Stimulated activated CD8-positive, alpha-beta memory T cell treated with anti-CD3 and anti-CD28 coated beads, Interleukin-15, amount 100 ng/mL, for 24 hours (primary cell): ENCODE data around the gene GARIN3.
"Not testable (repeated sequence)": the region's sequence is repeated elsewhere in the genome, so short reads cannot be mapped to it uniquely, and the experiment has no call there.

Experiments
- DNase-seq: peaks from one replicate; pipeline ENCODE4 v3.0.0-alpha.2; 2020; ENCODE audit warnings: low read depth

Gene GARIN3

DNA sequence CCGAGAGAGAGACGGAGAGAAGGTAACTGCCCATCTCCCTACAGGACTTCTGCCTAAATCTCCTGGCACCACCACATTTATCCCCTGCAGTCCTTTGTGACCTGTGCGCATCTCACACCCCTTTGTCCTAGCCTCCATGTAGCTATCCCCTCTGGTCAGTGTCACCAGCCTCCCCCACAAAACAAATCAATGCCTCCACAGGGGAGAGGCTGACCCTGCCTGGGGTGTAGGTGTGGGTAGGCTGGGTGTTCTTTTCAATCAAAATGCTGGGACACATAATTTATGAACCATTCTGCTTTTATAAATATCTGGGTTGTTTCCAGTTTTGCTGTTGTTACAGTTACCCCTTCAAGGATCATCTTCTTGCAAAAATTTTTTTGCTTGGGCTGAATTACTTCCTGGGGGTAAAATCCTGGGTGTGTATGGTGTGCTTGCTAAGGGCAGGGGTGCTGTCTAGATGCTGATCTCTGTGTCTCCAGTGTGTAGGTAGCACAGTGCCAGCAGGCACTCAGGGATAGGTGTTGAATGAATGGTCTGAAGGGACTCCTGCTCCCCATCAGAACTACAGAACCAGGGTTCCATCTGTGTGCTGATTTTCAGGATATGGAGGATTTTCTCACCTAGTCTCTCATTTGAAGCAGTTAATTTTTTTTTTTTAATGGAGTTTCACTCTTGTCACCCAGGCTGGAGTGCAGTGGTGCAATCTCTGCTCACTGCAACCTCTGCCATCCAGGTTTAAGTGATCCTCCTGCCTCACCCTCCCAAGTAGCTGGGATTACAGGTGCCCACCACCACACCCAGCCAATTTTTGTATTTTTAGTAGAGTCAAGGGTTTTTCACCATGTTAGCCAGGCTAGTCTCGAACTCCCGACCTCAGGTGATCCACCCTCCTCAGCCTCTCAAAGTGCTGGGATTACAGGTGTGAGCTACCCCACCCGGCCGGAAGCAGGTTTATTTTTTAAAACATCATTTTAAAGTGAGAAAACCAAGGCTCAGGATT lies at the start of gene GARIN3:
GARIN3 (minus strand) TSS at position 51 of the 1,000 bp plus-strand sequence. CDS start 96 bp downstream, outside the sequence.
- DNase-seq = no peak

DNA sequence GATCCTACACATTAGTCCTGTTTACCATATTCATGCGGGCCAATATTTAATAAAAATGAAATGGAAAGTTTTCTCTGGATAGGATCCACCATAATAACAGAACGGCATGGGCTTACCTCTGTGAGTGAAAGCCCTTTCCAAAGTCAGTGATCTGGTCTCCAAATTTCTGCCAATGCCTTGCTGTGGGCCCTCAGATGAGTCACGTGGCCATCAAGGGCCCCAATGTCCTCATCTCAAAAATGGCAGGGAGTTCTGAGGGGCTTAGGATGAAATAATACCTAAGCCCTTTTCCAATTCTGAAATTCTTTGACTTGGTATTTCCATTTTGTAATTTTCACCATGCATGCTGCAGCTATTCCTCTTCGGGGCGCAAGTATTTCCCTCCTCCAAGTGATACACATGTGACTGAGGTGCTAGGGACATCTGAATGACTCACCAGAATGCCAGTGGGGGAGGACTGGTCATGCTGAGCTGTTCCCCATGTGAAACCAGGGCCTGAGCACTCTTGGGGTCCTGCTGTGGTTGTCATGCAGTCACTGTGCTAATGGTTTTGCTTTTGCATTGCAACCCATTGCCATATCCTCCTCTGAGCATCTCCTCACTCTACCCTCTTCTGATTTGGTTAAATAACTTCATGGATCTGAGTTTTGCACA lies 49.6 kb upstream of the GARIN3 start:
- no peak for DNase-seq

DNA sequence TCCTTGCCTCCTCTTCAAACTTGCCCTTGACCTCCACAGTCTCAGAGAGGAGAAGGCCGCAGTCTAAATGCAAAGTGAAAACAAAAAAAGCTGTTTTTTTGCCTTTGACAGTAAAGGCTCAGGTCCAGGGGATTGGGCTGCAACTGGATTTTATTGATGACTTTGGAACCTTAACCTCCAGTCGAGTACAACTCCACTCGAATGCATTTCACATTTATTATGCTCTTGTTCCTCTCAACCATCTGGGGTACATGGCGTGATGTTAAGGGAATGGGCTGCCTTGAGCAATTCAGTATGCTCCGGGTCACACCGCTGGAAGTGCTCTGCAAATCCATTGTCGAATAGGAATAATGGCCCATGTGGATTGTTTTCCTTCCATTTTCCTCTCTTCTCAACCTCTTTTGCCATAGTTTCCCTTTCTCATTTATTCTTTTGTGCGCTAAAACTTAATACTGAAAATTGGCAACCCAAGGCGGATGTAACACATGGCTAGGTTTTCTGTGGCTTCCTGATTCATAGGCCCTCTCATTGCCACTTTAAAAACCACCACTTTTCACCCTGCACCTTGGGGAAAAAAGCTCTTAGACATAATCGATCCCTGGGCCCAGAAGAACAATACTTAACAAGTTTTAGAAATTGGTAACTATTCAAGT lies 48.9 kb upstream of the GARIN3 start:
- no peak for DNase-seq

DNA sequence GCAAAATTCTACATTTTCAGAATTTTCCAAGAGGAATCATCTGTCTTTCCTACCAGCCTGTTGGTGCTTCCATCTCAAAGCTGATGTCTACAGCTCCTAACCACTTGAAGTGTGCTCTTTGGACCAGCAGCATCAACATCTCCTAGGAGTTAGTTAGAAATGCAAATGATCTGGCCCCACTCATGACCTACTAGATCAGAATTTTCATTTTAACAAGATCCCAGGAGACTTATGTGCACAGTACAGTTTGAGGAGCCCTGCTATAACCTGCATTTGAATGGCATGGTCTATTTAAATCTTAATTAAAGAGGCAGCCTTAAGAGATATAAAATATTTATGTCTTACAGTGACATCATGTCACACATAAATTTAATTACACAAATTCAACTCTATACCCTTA lies 48.4 kb upstream of the GARIN3 start:
- DNase-seq = no peak

DNA sequence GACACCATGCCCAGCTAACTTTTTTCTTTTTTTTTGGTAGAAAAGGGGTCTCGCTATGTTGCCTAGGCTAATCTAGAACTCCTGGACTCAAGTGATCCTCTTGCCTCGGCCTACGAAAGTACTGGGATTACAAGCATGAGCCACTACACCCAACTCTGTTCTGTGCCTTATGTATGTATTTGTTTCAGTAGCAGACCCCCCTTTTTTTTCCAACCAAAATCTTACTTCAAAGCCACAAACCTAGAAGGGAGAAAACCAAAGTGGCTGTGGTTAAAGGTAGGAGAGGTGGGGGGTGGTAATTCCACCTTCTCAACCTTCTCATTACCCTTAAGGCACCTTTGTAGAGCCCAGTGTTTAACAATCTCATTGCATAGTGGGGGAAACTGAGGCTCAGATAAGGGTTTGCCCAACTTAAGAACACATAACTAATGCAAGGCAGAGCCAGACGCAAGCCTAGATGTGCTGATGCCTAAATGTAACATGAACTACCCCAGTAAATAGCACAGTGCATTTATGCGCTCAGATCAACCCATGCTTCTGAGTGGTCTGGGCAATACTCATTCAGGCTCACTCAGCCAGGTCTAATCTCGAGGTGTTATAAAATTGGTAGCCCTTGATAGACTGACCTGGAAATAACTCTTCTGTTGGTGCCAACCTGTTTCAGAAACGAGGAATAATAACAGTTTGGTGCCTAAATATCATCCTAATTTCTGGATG lies 47.6 kb upstream of the GARIN3 start:
- no peak for DNase-seq

DNA sequence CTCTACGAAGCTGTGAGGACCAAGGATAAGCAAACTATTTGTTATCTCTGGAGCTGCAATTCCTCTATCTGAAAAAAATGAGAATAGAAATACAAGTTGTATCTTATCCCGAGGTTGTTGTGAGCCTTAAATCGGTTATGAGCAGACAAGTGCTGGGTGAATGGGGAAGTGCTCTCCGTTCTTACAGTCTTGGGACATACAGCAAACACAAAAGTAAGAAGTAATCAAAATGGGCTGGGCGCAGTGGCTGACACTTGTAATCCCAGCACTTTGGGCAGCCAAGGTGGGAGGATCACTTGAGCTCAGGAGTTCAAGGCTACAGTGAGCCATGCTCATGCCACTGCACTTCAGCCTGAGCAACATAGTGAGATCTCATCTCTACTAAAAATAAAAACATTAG lies 46.2 kb upstream of the GARIN3 start:
- no peak for DNase-seq

DNA sequence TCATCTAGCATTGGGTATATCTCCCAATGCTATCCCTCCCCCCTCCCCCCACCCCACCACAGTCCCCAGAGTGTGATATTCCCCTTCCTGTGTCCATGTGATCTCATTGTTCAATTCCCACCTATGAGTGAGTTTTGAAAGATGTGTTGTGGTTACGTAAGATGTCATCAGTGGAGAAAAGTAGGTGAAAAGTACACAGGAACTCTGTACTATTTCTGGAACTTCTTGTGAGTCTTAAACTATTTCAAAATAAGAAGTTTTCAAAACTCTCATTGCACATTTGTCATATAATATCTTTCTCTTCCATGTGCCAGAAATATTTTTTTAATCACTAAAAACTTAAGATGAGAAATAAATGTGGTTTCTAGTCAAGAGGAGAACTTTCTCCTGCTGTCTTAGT lies 44.6 kb upstream of the GARIN3 start:
- DNase-seq = not testable (repeated sequence)

DNA sequence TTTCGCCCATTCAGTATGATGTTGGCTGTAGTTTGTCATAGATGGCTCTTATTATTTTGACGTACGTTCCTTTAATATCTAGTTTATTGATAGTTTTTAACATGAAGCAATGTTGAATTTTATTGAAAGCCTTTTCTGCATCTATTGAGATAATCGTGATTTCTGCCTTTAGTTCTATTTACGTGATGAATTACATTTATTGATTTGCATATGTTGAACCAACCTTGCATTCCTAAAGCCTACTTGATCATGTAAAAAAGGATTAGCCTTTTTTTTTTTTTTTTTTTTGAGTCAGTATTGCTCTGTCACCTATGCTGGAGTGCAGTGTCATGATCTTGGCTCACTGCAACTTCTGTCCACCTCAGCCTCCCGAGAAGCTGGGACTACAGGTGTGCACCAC lies 39.6 kb upstream of the GARIN3 start:
- no peak for DNase-seq

DNA sequence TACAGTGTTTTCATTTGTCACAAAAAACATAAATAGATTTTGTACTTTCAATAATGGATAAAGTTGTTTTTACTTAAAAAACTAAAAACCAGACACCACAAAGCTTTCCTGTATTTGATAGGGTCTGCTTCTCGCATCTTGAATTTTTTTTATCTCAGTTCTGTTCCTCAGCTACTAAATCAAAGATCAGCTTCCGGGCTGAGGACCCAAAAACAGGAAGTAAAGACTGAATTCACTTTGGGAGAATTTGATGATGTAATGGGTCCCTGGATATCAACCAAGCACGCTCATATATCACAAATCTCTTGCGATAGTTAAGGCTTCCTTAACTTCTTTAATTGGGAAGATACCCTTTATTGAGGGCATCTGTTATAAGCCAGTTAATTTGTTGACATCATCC lies 38.7 kb upstream of the GARIN3 start:
- DNase-seq = no peak

DNA sequence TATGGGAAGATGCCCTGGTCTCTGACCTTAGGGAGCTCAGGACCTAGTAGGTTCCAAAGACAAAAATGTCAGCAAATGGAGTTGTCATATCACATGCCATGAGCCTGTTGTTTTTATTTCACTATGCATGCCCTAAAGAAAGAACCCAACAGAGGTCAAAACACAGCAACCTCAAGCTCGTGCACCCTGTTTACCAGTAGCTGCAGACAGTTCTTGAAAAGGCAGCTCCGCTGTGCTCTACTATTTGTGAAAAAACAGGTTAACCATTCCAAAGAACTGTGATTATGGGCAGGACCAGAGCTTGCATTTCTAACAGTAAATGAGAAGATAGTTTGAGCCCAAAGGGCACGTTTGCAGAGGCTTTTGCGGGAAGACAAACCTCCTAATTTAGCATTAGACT lies 37.4 kb upstream of the GARIN3 start:
- DNase-seq = no peak

DNA sequence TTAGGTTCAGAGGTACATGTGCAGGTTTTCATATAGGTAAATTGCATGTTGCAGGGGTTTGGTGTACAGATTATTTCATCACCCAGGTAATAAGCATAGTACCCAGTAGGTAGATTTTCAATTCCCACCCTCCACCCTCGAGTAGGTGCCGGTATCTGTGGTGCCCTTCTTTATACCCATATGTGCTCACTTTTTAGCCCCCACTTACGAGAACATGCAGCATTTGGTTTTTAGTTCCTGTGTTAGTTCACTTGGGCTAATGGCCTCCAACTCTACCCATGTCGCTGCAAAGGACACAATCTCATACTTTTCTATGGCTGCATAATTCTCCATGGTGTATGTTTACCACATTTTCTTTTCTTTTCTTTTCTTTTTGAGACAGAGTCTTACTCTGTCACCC lies 35.8 kb upstream of the GARIN3 start:
- no peak for DNase-seq

DNA sequence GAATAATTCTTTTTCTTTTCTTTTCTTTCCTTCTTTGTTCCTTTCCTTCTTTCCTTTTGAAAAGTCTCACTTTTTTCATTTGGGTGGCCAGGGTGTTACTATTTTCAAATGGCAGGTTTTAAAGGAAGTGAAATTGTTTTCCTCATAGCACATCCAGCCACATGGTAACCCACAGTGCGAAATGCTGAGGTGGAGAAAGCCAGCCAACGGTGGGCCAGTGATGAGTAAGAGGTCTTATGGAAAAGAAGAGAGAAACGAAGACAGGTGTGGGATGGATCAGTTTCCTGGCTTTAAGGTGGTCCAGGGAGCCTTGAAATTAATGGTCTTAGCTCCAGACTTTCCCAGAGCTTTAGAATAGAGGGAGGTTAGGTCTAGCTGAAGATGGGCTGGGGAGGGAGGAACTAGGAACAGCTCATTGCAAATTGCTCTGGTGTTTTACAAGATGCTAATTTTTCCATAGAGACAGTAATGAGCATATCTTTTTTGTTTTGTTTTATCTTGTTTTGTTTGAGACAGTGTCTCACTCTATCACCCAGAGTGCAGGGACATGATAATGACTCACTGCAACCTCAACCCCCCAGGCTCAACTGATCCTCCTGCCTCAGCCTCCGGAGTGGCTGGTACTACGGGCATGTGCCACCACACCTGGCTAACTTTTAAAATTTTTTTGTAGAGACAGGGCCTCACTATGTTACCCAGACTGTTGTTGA lies 32.4 kb upstream of the GARIN3 start:
- DNase-seq = no peak

DNA sequence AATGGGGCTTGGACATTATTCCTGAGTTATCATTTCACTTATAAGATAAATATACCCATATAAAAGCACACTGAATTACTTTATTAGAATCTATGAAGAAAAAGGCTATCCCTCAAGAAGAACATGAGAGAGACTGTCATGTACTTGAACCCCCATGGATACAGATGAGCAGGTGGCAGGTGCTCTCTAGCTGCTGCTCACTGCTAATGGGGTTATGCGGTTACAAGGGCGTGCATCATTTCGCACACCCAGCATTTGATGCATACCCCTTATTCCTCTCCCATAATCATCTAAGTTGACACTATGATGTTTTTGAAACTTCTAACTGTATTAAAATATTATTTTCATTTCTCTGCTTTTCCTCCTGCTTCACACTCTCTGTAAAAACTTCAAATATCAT lies 31.0 kb upstream of the GARIN3 start:
- DNase-seq = no peak

DNA sequence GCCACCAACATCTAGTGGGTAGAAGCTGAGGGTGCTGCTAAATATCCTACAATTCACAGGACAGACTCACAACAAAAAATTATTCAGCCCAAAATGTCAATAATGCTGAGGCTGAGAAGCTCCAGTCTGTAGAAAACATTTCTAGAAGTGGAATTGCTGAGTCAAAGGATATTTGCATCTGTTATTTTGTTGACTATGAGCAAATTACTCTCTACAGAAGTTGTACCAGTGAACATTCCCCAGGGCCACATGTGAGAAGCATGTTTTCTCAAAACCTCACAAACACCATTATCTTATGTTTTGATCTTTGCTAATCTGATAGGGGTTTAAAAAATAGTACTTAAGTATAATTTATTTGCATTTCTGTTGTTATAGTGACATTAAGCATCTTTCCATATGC lies 30.0 kb upstream of the GARIN3 start:
- no peak for DNase-seq

DNA sequence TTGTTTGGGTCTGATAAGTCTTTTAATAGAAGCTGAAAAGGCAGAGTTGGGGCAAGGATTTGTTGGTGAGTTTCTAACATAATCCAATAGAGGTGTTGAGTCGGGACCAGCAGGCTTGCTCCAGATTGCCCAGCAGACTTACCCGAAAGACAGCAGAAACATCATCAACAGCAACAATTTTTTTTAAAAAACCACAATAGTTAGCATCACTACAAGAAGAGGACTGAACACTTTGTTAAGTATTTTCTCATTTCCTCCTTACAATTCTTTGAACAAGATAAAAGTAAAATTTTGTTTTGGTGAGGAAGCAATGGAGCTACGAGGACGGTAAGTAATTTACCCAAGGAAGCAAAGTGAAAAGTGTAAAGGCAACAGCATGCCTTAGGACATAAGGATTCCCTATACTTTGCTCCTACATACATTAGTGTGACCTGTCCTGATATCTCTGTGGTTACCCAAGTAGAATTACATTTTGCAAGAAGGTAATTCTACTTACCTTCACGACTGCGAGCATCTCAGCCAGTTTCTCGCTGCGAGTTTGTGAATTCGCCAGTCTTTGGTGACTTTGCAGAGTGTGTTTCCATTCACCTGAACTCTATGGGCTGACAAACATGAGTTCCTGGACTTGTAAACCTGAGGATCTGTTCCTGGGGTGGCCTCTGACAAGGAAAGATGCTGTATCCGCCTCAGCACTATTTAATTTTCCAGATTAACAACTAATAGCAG lies 27.8 kb upstream of the GARIN3 start:
- DNase-seq = no peak

DNA sequence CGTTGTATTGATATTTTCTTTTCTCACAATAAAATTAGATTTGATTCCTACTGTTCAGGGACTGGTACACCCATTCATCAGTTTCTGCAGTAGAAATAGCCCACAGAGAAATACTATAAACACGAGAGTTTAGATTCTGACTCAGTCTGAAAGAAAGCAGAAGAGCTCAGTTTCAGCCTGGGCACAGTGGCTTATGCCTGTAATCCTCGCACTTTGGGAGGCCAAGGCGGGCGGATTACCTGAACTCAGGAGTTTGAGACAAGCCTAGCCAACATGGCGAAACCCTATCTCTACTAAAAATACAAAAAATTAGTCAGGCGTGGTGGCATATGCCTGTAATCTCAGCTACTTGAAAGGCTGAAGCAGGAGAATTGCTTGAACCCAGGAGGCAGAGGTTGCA lies 23.2 kb upstream of the GARIN3 start:
- no peak for DNase-seq

DNA sequence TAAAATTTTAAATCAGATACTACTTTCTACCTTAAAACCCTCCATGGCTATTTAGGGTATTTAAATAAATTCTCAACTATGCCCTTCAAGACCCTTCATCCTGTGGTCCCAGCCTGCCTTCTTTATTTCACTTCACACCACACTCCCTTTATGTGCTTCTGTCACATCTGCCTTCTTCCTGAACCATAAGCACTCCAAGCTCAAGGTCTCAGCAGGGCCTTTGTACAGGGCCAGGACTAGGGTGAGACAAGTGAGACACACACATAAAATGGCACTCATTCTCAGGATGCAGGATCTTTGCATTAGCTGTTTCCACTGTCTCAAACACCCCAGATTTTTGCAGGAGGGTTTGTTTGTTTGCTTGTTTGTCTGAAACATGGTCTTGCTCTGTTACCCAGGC lies 22.2 kb upstream of the GARIN3 start:
- DNase-seq = no peak

DNA sequence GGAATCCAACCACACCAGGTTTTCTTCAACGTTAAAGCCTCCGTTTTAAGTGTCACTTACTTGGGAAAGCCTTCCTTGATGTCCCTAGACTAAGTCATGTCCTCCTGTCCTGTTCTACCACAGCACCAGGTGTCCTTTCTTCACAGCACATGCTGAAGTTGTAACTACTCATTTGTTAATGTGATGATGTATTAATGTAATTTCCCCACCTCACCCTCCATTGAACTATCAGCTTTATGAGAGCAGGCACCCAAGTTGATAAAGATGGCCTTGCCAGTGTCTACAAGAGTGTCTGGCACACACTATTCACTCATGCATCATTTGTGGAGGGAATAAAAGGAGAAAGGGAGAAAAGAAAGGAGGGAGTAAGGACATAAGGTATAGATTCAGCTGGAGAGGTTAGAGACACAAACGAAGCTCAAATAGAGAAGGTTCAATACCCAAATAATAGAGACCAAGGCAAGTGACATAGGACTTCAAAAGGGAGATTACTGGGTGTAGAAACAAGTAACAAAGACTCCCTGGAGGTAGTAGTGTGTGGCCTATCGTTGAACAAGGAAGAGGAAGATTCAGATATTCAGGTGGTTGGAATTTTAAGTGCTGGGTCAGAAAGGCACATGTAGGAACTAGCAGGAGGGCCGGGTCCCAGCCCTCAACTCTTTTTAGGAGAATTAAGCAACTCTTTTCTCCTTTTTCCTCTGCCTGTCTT lies 21.1 kb upstream of the GARIN3 start:
- DNase-seq = no peak

DNA sequence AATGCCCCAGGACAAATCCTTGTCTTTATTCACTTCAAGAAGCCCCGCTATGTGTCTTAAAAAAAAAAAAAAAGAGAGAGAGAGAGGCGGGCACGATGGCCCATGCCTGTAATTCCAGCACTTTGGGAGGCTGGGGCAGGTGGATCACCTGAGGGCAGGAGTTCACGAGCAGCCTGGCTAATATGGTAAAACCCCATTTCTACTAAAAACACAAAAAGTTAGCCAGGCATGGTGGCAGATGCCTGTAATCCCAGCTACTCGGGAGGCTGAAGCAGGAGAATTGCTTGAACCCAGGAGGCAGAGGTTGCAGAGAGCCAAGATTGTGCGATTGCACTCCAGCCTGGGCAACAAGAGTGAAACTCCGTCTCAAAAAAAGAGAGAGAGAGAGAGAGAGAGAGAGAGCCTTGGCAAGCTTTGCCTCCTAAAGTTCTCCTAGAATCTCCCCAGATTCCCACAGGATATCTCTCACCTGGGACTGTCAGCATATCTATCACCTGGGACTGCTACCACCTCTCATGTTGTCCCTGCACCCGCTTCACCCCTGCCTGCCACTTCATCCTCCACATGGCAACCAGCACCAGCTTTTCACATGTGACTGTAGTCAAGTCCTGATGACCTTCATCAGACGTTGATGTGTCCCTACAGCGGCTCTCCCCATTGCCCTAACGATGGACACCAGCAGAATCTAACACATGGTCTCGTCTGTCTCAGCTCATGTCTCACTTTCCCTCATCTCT lies 20.4 kb upstream of the GARIN3 start:
- DNase-seq = no peak

DNA sequence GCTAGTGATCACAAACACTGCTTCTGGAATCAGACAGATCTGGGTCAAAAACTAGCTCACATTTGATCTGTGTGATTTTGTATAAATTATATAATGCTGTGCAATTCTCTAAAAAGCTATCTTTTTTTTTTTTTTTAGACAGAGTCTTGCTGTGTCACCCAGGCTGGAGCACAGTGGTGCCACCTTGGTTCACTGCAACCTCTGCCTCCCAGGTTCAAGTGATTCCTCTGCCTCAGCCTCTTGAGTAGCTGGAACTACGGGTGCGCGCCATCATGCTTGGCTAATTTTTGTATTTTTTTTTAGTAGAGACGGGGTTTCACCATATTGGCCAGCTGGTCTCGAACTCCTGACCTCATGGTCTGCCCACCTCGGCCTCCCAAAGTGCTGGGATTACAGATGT lies 19.1 kb upstream of the GARIN3 start:
- DNase-seq = not testable (repeated sequence)
